GM12892 (cell line): ENCODE measurements around the gene HSPA12A.

ENCODE experiments used
- POLR2A ChIP-seq: IDR thresholded peaks from 2 replicates; pipeline ENCODE4 v1.6.1; 2011; ENCODE audit warnings: low read depth, low read length, control low read depth
- POLR2AphosphoS5 ChIP-seq: IDR thresholded peaks from 2 replicates; pipeline ENCODE4 v1.6.1; 2011; ENCODE audit warnings: low read depth, low read length, control low read depth

GRCh38 chr10:116669080-116669479 is 73.3 kb downstream of the HSPA12A start:
- TF ChIP-seq POLR2AphosphoS5 = no peak
- no peak for TF ChIP-seq POLR2A
